Embryonic facial prominence (tissue), 1 donor: ENCODE results near the gene PDZD8.
A peak's percentile ranks its signal among the peaks of the same experiment; 100 is the strongest.
"Not testable (repeated sequence)": the region's sequence is repeated elsewhere in the genome, so short reads cannot be mapped to it uniquely, and the experiment has no call there.

ENCODE experiments used
- DNase-seq: peaks from one replicate; pipeline ENCODE4 v3.0.0-alpha.2; 2016; ENCODE audit errors: extremely low spot score

Gene PDZD8

DNA sequence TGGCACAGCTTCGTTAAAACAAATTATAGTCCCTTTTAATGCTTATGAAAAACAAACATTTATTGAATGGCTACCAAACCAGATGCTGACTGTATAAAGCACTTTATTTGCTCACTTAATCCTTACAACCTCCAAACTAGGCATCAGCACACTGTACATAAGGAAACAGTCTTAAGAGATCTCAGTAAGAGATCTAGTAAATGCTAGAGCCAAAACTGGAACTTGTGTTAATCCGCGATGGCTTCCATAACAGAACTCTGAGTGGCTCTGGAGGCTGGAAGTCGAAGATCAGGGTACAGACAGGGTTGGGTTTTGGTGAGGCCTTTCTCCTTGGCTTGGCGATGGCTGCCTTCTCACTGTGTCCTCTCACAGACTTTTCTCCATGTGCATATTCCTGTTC lies 27.0 kb downstream of the PDZD8 start:
- no peak for DNase-seq

DNA sequence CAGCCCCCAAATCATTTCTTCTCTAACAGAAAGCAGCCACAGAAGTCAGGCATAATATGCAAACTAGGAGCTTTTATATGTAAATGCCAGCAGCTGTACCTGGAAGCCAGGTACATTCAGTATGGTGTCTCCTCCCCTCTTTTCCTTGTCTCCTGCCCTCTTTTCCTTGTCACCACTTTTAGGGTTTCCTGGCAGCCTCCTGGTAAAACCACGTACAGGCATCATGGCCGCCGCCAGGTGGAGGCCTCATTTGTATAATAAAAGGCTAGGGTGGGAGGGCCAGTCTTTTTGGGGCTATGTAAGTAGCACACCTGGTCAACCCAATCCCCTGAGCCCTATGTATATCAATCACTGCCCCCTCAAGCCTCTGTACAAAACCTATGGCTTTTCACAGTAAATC lies 28.7 kb downstream of the PDZD8 start:
- DNase-seq = no peak

DNA sequence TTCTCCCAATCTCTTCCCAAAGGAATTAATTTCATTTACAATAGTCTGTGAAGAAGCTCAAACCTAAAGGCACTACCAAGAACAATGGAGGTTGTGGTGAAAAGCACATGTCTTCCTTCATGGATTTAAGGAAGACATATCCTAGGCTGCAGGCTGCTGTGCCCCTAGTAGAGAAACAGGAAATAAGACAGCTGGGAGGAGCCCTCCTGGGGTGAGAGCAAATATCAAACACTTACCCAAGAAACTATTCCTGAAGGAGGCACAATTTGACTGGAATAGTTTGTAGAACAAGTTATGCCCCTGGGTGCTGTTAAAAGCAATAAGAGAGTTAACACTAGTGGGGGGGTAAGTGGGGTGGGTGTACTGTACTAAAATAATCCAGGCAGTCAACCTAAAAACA lies 30.1 kb downstream of the PDZD8 start:
- no peak for DNase-seq

DNA sequence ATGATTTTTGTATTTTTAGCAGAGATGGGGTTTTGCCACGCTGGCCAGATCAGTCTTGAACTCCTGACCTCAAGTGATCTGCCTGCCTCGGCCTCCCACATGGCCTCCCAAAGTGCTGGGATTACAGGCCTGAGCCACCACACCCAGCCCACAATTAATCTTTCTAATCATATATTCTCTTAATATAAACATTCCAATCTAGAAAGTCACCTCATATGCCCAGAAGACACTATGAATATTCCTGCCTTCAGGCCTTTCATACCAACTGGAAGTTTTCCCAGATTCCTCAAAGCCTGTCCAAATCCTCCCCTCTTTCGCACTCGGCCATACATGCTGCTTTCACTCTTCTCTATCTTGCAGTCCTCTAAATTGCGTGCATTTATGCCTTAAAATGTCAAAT lies 32.6 kb downstream of the PDZD8 start:
- no peak for DNase-seq

DNA sequence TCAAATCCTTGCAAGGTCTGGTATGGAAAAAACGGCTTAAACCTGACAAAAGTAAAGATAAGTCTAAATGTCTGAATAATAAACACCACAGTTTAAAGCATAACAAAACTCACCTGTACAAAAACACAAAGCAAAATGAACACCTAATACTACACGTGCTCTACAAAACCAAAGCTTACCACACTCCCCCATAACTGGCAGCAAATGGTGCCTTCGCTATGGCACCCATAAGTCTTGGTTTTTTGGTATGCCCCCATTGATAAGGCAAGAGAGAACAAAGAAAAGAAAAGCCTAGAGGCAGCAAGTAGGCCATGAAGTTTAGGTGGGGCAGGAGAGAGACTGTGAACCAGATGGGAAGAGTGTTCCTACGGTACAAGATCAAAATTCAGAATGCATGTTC lies 34.2 kb downstream of the PDZD8 start:
- no peak for DNase-seq

DNA sequence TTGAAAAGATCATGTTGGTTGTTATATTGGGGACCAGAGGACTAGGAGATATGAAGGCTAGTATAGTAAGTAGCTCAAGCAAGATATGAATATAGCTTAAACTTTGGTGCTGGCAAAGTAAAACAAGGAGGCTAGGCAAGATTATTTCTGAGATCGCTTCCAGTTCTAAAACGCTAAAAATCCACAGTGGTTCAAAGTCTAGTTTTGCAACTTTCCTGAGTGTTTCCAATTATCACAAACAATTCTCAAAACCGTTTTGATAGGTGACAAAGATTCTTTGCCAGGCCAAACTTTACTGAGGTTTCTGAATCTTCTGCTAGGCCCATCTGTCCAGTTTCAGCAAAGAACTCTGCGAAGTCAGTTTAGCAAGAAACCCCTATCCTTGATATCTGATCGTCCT lies 35.3 kb downstream of the PDZD8 start:
- DNase-seq = no peak

DNA sequence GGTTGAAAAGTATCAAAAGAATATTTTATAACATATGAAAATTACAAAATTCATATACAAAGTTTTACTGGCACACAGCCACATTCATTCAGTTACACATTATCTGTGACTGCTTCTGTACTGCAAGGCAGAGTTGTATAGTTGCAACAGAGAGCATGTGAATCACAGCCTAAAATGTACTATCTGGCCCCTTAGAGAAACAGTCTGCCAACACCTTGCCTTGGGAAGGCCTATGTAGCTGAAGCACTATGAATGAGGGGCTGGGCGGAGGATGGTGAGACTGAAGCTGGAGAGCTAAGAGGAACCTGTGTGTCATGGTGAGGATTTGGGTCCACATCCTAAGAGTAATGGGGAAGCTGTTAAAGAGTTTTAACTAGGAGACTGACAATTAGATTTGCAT lies 35.7 kb downstream of the PDZD8 start:
- DNase-seq = no peak

DNA sequence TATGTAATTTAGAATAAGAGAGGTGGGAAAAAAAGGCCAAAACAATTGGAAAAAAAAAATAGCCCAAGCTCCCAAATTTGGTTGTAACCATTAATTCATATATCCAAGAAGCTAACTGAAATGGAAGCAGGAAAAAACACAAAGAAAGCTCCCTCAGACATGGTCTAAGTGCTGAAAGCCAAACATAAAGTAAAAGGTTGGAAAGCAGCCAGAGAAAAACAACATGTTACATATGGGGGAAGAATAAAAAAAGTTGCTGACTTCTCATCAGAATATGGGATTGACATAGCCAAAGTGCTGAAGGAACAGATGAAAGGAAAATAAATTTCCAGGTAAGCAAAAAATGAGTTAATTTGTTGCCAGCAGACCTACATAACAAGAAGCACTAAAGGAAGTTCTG lies 40.3 kb downstream of the PDZD8 start:
- DNase-seq = no peak

DNA sequence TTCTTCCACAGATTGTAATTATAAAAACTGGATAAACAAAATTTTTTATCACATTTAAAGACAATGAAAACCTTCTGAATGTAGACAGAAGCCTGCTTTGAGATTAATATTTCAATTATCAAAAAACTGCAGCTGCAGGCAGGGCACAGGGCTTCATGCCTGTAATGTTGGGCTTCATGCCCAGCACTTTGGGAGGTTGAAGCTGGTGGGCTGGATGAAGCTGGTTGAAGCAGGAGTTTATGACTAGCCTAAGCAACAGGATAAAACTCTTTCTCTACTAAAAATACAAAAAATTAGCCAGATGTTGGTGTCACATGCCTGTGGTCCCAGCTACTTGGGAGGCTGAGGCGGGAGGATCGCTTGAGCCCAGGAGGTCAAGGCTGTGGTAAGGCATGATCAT lies 41.2 kb downstream of the PDZD8 start:
- no peak for DNase-seq

DNA sequence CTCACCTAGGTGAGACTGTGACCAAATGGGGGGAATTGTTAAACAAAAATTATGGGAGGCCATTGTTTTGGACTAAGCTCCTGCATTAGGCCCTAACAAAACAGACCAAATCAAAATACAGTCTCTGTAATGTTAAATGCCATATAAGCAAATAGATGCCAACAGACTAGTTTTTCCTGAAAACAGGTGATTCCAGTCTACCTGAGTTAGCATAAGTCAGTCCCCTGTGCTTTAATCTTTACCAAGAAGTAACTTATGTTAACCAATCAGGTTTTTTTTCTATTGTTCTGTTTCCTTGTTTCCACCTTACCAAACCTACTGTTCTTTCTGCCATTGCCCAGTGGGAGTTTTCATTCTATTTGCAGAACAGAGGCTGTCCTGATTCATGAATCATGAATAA lies 48.0 kb downstream of the PDZD8 start:
- no peak for DNase-seq

DNA sequence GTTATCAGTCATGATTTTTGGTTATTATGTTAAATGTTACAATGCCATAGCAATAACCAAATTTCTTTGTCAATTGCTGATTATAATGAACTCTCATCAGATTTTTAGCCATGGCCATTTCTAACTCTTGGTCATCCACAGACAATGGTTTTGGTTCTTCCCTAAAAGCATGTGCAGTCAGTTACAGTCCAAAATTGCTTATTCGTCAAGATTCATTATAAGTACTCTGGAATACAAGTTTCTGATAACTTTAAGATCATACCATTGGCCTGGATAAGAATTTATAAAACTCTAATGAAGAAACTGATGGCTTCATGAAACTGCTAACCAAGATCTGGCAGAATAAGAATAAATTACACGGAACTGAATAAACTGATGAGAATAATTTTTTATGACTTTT lies 50.9 kb downstream of the PDZD8 start:
- DNase-seq = no peak

DNA sequence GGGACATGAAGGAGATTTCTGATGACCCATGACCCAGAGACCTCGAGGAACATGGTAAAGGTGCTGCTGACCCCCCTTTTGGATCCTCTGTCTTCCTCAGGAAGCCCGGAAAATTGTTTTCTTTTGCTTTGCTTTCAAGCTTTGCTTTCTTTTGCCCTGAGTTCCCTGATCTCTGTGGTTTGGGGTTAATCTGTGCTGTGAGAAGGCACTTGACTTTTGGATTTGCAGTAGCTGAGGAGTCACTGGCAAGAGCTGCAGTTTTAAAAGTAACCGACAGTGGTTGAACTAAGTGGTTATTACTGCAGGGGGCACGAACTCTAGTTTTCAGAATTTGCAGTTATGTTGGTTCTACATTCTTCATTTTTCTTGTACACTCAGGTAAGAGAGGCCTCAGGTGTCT lies 53.0 kb downstream of the PDZD8 start:
- no peak for DNase-seq

DNA sequence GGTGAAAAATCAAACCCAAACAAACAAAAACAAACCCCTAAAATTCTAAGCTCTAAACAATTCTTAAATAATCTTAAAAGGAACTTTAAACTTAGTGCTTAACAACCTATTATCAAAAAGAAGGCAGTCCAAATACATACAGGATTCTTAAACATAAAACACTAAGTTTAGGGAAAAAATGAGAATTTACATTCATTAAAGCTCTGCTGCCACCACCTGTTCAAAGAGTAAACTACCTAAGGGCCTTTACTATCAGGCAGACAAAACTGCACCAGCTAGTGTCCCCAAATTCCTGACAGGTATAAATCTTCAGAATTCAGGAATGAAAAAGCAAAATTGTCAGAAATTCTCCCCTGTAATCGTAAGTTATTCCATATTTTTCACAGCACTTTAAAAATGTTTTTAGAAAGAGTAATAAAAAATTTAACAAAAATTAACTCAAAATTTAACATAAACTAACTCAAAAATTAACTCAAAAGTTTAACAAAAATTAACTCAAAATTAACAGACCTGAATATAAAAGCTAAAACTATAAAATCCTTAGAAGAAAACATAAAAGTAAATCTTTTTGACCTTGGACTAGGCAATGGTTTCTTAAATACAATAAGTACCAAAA lies 55.1 kb downstream of the PDZD8 start:
- DNase-seq = peak; percentile 20

DNA sequence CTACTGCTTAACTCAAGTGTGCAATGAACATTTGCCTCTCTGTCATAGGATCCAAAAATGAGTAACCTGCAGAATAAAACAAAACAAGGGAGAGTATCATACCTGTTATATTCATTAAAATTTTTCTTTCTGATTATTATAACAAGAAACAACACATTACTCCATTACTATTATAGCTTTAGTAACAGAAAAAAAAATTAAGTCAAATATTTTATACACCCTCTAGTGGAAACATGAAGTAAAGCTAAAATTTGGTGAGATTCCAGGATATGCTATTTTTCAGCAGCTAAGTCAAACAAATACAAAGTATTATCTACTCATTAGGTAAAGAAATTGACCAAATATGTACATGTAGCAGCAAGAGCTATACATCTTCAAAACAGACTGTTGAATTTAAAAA lies 56.3 kb downstream of the PDZD8 start:
- DNase-seq = no peak

DNA sequence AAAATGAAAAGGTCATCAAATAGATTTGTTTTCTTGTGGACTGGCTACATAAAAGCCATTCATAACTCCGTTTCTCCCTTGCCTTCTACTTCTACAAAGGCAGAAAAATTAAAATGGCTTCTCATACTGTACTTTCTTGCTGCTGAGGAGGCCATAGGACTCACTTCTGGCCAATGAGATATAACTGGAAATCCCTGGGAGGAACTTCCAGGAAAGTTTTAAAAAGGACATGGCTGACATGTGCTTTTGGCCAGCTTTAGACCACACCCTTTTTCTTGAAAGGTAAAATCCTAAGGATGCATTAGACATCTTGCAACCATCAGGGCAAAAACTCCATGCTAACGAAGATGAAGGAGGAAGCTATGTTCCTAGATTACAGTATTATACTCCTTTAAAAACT lies 58.5 kb downstream of the PDZD8 start:
- DNase-seq = no peak

DNA sequence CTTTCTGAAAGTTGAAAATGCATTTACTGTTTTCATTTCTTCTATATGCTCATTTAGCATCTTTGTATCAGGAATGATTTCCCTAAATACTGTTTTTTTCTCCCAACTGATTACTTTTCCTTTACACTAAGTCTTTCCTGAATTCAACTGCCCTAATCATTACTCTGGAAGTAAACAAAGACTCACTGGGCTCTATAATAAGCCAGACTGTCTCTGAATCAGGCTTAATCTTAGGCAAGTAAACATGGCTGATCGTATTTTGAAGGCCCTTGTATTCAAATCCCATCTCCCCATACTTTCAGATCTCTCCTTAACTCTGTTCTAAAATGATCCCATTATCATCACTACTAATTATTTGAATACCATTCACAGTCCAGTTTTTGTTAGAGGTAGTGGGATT lies 61.6 kb downstream of the PDZD8 start:
- DNase-seq = no peak

DNA sequence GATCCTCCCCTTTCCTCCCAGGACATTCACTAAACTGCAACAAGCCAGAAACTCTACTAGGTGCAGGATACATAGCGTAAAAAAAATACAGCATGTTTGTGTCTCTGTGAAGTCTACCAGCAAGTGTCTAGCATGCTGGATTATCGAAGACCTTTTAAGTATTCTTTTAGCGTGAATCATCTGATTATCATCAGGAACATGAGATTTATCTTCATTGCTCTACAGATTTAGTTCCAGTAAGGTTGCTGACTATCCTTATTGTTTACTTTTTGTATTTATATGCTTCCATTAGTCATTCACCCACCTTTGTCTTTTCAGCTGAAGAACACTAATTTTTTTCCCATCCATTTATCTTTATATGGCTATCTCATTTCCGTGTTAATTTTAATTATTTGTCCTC lies 62.8 kb downstream of the PDZD8 start:
- DNase-seq = no peak

DNA sequence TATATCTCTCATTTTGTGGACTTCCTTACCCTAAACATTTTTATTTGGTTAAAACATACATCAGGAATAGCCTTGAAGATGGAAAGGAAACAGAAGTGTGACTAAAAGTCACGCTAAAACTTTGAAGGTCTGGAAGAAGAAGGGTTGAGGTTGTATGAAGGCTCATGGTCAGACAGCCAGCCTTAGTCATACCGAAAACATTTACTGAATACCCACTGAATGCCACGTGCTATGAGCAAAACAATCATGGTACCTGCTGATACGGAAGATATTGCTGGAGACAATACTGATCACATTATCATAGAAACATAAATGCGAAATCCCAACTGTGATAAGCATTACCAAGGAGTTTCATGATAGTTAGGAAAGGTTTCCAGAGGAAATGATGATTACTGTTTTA lies 64.0 kb downstream of the PDZD8 start:
- no peak for DNase-seq

DNA sequence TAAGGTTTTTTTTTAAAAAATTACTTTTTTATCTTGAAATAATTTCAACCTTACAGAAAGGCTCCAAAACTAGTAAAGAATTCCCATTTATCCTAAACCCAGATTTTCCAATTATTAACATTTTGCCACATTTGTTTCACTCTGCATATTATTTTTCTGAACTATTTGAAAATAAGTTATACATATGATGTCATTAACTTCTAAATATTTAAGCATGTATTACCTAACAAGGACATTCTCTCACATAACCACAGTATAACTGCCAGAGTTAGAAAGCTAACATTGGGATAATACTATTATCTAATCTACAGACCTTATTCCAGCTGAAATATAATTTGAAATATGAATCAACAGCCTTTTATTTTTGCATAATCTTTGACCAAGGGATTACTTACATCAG lies 68.6 kb downstream of the PDZD8 start:
- DNase-seq = no peak

DNA sequence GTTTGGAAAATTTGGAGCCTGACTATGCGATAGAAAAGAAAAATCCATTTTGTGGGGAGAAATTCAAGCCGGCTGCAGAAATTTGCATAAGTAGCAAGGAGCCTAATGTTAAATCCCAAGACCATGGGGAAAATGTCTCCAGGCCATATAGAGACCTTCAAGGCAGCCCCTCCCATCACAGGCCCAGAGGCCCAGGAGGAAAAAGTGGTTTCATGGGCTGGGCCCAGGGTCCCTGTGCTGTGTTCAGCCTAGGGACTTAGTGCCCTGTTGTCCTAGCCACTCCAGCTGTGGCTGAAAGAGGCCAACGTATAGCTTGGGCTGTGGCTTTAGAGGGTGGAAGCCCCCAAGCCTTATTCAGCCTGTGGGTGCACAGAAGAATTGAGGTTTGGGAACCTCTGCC lies 71.8 kb downstream of the PDZD8 start:
- DNase-seq = not testable (repeated sequence)

DNA sequence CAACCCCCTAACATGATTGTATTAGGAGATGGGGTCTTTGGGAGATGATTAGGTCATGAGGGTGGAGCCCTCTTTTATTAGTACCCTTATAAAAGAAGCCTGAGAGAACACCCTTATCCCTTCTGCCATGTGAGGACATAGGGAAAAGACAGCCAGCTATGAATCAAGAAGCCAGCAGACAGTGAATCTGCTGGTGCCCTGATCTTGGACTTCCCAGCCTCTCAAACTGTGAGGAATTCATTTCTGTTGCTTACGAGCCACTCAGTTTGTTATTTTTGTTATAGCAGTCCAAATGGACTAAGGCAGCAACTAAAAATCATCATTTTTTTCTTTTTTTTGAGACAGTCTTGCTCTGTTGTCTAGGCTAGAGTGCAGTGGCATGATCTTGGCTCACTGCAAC lies 74.6 kb downstream of the PDZD8 start:
- no peak for DNase-seq

DNA sequence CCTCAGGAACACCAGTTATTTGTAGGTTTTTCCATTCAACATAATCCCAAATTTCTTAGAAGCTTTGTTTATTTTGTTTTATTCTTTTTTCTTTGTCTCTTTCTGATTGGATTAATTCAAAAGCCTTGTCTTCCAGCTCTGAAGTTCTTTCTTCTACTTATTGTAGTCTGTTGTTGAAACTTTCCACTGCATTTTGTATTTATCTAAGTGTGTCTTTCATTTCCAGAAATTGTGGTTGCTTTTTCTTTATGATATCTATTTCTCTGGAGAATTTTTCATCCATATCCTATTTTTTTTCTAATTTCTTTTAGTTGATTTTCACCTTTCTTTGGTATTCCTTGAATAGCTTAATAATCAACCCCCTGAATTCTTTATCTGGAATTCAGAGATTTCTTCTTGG lies 75.8 kb downstream of the PDZD8 start:
- DNase-seq = no peak

DNA sequence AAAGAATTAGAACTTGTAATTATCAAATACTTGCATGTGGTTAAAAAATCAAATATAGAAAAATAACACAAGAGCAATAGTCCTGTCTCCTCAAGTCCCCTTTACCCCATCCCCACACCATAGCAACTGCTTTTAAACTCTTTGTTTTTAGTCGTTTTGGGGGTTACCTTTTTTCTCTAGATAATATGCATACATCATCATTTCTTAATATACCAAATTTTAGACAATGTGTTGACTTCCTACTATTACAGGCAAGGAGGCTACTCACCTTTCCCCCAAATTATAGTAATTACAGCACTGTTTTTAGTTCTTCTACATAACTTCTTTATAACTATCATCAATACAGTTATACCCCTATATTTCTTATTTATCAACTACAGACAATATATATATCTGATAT lies 77.0 kb downstream of the PDZD8 start:
- no peak for DNase-seq

DNA sequence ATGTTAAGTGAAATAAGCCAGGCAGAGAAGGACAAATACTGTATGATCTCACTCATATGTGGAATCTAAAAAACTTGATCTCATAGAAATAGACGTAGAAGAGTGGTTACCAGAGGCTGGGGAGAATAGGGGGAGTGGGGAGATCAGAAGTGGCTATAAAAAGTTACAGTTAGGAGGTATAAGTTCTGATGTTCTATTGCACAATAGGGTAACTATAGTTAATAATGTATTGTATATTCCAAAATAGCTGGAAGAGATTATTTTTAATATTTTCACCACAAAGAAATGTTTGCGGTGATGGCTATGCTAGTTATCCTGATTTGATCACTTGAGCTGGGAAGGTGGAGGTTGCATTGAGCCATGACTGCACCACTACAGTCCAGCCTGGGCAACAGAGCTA lies 80.5 kb downstream of the PDZD8 start:
- DNase-seq = no peak
